22Rv1 (cell line): Measurements from ENCODE around the gene MGAT4A.

ENCODE experiments used
- H3K27ac ChIP-seq: fragments of 450-650 bp; 2 replicates; pipeline ENCODE4 v1.5.1; 2017
- CTCF ChIP-seq: fragments of 450-650 bp; IDR thresholded peaks from 2 replicates; pipeline ENCODE4 v1.5.1; 2017; ENCODE audit warnings: mild to moderate bottlenecking
- ZFX ChIP-seq: fragments of 450-650 bp; IDR thresholded peaks from 2 replicates; pipeline ENCODE4 v1.6.1; 2017; ENCODE audit warnings: antibody characterized with exemption, borderline replicate concordance

The MGAT4A gene

GRCh38 chr2:98710734-98711133 lies 20.2 kb downstream of the MGAT4A start:
- no peak overlapping the region for H3K27ac ChIP-seq
- no peak for TF ChIP-seq CTCF
- no peak for TF ChIP-seq ZFX

- TF ChIP-seq ZFX (no peak), CTCF (no peak)
- no peak overlapping the region for H3K27ac ChIP-seq
Observed at GRCh38 chr2:98709535-98709934, 21.4 kb downstream of the MGAT4A start.

- no peak overlapping the region for H3K27ac ChIP-seq
- no peak for TF ChIP-seq CTCF
- no peak for TF ChIP-seq ZFX
Observed at GRCh38 chr2:98708396-98709186, 22.3 kb downstream of the MGAT4A start.

GRCh38 chr2:98706591-98706990 lies 24.3 kb downstream of the MGAT4A start:
- no peak for TF ChIP-seq ZFX
- no peak for TF ChIP-seq CTCF
- no peak overlapping the region for H3K27ac ChIP-seq

GRCh38 chr2:98705333-98705617 lies 25.7 kb downstream of the MGAT4A start:
- no peak overlapping the region for H3K27ac ChIP-seq
- TF ChIP-seq CTCF (no peak), ZFX (no peak)

GRCh38 chr2:98704499-98705332 lies 26.2 kb downstream of the MGAT4A start:
- no peak overlapping the region for H3K27ac ChIP-seq

More at GRCh38 chr2:98704499-98705332, 26.2 kb downstream of the MGAT4A start:
- TF ChIP-seq ZFX: no peak
- TF ChIP-seq CTCF: no peak
